NK-92 (cell line): ENCODE data around the gene ORC4.
"Not testable (repeated sequence)": the region's sequence is repeated elsewhere in the genome, so short reads cannot be mapped to it uniquely, and the experiment has no call there.

ENCODE experiments used
- DNase-seq: peaks from one replicate; lab custom pipeline; 2025; ENCODE audit not compliant: unreplicated experiment; lab: John Stamatoyannopoulos, UW

Gene ORC4

GRCh38 chr2:148021059-148021861, 723 bp upstream of the ORC4 start, which contains the start of gene MBD5:
MBD5 (plus strand) TSS chr2:148021091.
- no peak for DNase-seq

GRCh38 chr2:148014616-148015015, 5.9 kb downstream of the ORC4 start:
- DNase-seq = no peak

- no peak for DNase-seq
These were observed 6.7 kb downstream of the ORC4 start for GRCh38 chr2:148013876-148014275.

- DNase-seq = not testable (repeated sequence)
These were observed 12.1 kb downstream of the ORC4 start for GRCh38 chr2:148008411-148008810.

- no peak for DNase-seq
These were observed 13.2 kb downstream of the ORC4 start for GRCh38 chr2:148007219-148007900.

- no peak for DNase-seq
These were observed 14.1 kb downstream of the ORC4 start for GRCh38 chr2:148006249-148007007.

- not testable (repeated sequence) for DNase-seq
These were observed 18.1 kb downstream of the ORC4 start for GRCh38 chr2:148002420-148002819.

GRCh38 chr2:148000095-148000494, 20.4 kb downstream of the ORC4 start:
- DNase-seq = no peak

GRCh38 chr2:147999126-147999525, 21.4 kb downstream of the ORC4 start:
- DNase-seq = no peak

GRCh38 chr2:147998203-147998602, 22.3 kb downstream of the ORC4 start:
- DNase-seq = no peak

- no peak for DNase-seq
These were observed 23.7 kb downstream of the ORC4 start for GRCh38 chr2:147996828-147997227.

- not testable (repeated sequence) for DNase-seq
These were observed 25.6 kb downstream of the ORC4 start for GRCh38 chr2:147994965-147995364.

GRCh38 chr2:147989809-147990403, 30.6 kb downstream of the ORC4 start:
- DNase-seq = no peak

GRCh38 chr2:147989102-147989501, 31.4 kb downstream of the ORC4 start:
- no peak for DNase-seq

- no peak for DNase-seq
These were observed 39.5 kb downstream of the ORC4 start for GRCh38 chr2:147980940-147981528.

- no peak for DNase-seq
These were observed 42.9 kb downstream of the ORC4 start for GRCh38 chr2:147977679-147978078.

- DNase-seq = no peak
These were observed 44.4 kb downstream of the ORC4 start for GRCh38 chr2:147976102-147976501.

- no peak for DNase-seq
These were observed 52.0 kb downstream of the ORC4 start for GRCh38 chr2:147968571-147968970.

- no peak for DNase-seq
These were observed 68.4 kb downstream of the ORC4 start for GRCh38 chr2:147952118-147952517.

- DNase-seq = no peak
These were observed 74.9 kb downstream of the ORC4 start for GRCh38 chr2:147945660-147946059.

GRCh38 chr2:147939313-147939712, 81.2 kb downstream of the ORC4 start:
- DNase-seq = no peak
